Inflammatory macrophage treated with lipopolysaccharide for 4 hours (primary cell): ENCODE results near the gene IQSEC1.
A peak's percentile ranks its signal among the peaks of the same experiment; 100 is the strongest.

Source experiments
- DNase-seq: peaks from one replicate; pipeline ENCODE4 v3.0.0-alpha.2; 2020

The IQSEC1 gene

GRCh38 chr3:12981306-12982275 lies 91.6 kb downstream of the IQSEC1 start:
- DNase-seq: no peak

- DNase-seq: no peak
Measured at GRCh38 chr3:12980596-12981290, 92.5 kb downstream of the IQSEC1 start.

- DNase-seq: no peak
Measured at GRCh38 chr3:12979947-12980487, 93.2 kb downstream of the IQSEC1 start.

GRCh38 chr3:12979151-12979946 lies 93.9 kb downstream of the IQSEC1 start:
- DNase-seq: no peak

DNA sequence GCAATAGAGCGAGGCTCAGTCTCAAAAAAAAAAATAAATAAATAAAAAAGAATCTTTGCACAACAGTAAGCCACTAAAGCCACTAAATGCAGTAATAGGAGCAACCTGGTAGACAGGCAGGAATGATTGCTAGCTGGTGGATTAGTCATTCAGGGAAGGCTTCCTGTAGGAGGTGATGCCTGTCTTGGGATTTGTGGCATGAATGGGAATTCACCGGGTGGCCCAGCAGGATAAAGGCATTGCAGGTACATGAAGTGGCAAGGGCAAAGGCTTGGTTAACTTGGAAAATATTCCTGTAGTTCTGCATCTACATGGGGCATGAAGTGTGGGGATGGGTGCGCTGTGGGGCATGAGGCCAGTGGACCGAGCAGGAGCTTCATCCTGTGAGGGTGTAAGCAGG lies 94.5 kb downstream of the IQSEC1 start:
- no peak for DNase-seq

- DNase-seq: no peak
Measured at GRCh38 chr3:12977117-12977808, 96.0 kb downstream of the IQSEC1 start.

GRCh38 chr3:12975748-12976522 lies 97.3 kb downstream of the IQSEC1 start:
- no peak for DNase-seq

GRCh38 chr3:12974819-12975218 lies 98.4 kb downstream of the IQSEC1 start:
- no peak for DNase-seq

DNA sequence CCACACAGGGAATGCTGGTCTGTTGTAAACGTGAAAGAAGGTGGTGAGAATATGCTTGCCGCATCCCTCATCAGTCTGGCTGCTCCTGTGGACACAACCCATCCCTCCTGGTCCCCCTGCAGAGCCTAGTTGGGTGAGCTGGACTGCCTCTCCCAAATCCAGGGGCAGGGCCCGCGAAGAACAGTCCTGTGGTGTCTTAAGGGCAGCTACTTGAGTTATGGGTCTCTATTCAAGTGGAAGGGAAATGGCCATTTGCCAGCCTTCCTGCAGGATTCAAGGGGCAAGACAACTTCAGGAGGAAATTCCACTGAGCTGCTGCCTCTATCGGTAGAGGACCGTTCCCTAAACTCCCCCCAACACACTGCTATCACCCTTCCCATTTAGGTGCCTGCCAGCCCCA lies 98.9 kb downstream of the IQSEC1 start:
- no peak for DNase-seq

GRCh38 chr3:12973827-12974226 lies 99.4 kb downstream of the IQSEC1 start:
- no peak for DNase-seq

- no peak for DNase-seq
Measured at GRCh38 chr3:12972781-12973702, 100.2 kb downstream of the IQSEC1 start.

- no peak for DNase-seq
Measured at GRCh38 chr3:12972043-12972442, 101.2 kb downstream of the IQSEC1 start.

- no peak for DNase-seq
Measured at GRCh38 chr3:12970684-12971083, 102.5 kb downstream of the IQSEC1 start.

- DNase-seq: no peak
Measured at GRCh38 chr3:12969486-12969885, 103.7 kb downstream of the IQSEC1 start.

DNA sequence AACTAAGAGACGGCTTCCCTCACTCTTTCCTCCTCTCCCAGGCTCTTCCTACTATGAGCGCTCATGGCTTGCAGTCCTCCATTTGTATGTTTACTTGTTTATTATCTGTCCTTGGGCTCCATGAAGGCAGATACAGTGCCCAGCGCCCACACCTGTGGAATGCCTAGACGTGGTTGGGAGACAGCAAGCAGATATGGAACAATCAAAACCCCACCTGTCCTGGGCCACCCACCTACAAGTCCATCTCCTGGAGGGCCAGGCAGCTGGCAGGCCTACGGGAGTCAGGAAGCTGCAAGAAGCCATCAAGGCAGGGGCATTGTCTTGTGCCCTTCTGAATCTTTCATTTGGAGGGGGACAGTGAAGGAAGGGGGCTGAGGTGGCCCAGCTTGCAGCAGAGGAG lies 104.7 kb downstream of the IQSEC1 start:
- DNase-seq: no peak

DNA sequence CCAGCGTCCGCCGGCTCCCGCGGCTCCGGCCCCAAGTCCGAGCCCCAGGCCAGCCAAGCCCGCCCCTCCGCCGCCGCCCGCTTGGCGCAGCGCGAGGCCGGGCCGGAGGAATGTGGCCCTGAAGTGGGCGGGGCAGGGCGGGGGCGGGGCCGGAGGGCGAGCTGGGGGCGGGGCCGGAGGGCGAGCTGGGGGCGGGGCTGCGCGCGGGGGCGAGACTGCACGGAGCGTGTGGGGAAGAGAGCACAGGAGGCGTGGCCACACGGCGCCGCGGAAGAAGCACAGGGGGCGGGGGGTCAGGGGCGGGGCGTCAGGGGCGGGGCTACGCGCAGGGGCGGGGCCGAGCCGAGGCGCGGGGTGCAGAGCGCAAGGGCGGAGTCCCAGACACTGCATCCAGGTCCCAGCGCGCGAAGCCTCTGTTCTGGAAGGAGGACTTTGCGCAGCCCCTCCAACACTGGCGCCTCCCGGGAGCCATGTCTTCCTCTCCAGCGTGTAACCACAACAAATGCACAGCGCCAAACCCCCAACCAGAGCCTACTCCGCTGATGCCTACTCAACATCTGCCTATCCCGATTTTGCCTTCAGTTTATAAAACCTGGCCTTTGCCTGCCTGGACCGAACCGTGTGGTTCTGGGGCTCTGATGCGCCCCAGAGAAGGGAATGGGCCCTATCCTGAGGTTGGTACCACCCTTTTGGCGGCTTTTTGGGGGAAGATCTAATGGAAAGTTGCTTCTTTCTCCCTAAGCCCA lies 105.5 kb downstream of the IQSEC1 start:
- DNase-seq: peak; percentile 84

DNA sequence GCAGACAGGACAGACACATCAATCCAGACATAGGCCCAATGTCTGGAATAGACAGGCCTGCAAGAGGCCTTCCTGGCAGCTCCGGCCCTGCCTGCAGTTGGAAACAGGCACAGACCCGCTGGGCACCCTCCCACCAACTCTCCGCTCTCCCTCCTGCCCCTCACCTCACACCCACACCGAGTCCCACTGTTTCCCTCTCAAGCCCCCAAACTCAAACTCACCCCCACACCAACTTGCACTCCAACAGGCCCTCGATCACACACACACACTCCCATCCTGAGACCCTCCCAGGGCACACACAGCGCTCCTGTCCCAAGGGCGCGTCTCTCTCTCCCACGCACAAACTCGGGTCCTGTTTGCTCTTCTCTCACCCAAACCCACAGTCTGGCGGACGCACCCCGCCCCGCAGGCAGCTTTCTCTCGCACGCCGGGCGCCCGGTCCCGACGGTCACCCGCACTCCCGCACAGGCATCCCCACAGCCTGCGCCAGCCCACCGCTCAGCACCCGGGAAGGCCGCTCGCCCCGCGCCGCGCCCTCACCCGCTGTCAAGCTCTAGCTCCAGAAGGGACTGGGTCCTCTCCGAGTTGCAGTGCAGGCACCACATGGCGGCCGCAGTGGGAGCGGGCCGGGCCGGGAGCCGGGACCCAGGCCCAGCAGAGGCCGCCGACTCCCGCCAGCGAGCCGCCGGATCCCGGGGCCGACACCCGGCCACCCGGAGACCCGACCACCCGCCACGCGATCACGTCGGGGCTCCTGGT lies 106.2 kb downstream of the IQSEC1 start:
- DNase-seq: no peak

DNA sequence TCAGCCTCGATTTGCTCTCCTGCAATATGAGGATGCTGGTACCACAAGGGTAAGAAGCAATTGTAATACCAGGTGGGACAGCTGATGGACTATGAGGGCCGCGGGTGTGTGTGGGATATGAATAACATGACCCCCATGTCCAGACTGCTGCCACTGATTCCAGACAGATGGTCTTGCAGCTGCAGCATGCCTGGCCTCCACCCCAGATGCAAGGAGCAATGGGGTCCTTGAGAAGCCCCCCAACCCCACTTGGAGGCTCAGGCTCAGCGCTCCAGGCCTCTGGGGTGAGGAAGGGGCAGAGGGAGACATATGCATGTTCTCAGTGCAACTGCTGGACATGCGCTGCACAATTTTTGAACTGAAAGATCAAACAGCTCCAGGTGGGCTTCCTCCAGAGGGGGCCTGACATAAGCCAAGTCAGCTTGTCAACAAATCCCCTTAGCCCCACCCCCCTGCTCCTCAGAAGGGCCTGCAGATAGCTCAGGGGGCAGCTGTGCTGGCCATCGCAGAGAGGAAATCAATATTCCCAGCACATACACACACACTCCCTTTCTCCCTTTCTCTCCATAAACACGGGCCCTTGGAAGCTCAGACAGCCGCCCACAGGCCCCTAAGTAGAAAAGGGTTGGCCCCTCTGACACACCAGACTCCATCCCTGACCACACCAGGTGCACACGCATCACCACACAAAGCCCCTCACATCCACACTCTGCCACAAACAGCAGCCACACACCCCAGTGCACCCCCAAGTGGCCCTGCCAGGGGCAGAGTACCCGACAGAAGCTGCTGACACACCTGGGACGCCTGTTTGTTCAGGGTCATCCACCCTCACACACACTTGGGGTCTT lies 107.0 kb downstream of the IQSEC1 start:
- DNase-seq: no peak
